OCI-M1 (cell line): Measurements from ENCODE around the gene GRIN3B.

Experiments used
- DNase-seq: peaks from one replicate; lab custom pipeline; 2025; lab: John Stamatoyannopoulos, UW

GRIN3B gene

GRCh38 chr19:991932-992669 is 8.1 kb upstream of the GRIN3B start:
- DNase-seq, result no peak

GRCh38 chr19:992670-993055 is 7.6 kb upstream of the GRIN3B start:
- DNase-seq, result no peak

- DNase-seq, result no peak
These were observed 6.8 kb upstream of the GRIN3B start for GRCh38 chr19:993361-993830.

GRCh38 chr19:993831-994393 is 6.3 kb upstream of the GRIN3B start:
- no peak for DNase-seq

- DNase-seq, result no peak
These were observed 5.7 kb upstream of the GRIN3B start for GRCh38 chr19:994516-994915.

- DNase-seq, result no peak
These were observed 5.0 kb upstream of the GRIN3B start for GRCh38 chr19:995051-995827.

GRCh38 chr19:996051-996838 is 4.0 kb upstream of the GRIN3B start:
- peak; percentile 6 for DNase-seq

GRCh38 chr19:998064-998463 is 2.2 kb upstream of the GRIN3B start:
- no peak for DNase-seq

- DNase-seq, result no peak
These were observed 870 bp upstream of the GRIN3B start for GRCh38 chr19:999379-999719.

- no peak for DNase-seq
These were observed 645 bp downstream of the GRIN3B start for GRCh38 chr19:1000591-1001537.

- DNase-seq, result peak; percentile 61
These were observed 1.4 kb downstream of the GRIN3B start for GRCh38 chr19:1001538-1002166.

GRCh38 chr19:1002600-1002999 is 2.4 kb downstream of the GRIN3B start:
- DNase-seq, result no peak

GRCh38 chr19:1003283-1003682 is 3.1 kb downstream of the GRIN3B start:
- DNase-seq, result no peak

GRCh38 chr19:1004204-1004802 is 4.1 kb downstream of the GRIN3B start:
- no peak for DNase-seq

GRCh38 chr19:1004803-1005664 is 4.8 kb downstream of the GRIN3B start:
- no peak for DNase-seq

GRCh38 chr19:1006711-1007398 is 6.6 kb downstream of the GRIN3B start:
- no peak for DNase-seq

- no peak for DNase-seq
These were observed 7.4 kb downstream of the GRIN3B start for GRCh38 chr19:1007399-1008251.
